HG02763 (cell line): Measurements from ENCODE around the gene KRTAP9-1.
"Not testable (repeated sequence)": the region's sequence is repeated elsewhere in the genome, so short reads cannot be mapped to it uniquely, and the experiment has no call there.

Source experiments
- ATAC-seq: cut with Tn5 transposase; IDR thresholded peaks from one replicate; pipeline ENCODE4 v1.9.1; 2021; ENCODE audit warnings: mild to moderate bottlenecking, moderate library complexity; ENCODE audit not compliant: unreplicated experiment

The KRTAP9-1 gene

DNA sequence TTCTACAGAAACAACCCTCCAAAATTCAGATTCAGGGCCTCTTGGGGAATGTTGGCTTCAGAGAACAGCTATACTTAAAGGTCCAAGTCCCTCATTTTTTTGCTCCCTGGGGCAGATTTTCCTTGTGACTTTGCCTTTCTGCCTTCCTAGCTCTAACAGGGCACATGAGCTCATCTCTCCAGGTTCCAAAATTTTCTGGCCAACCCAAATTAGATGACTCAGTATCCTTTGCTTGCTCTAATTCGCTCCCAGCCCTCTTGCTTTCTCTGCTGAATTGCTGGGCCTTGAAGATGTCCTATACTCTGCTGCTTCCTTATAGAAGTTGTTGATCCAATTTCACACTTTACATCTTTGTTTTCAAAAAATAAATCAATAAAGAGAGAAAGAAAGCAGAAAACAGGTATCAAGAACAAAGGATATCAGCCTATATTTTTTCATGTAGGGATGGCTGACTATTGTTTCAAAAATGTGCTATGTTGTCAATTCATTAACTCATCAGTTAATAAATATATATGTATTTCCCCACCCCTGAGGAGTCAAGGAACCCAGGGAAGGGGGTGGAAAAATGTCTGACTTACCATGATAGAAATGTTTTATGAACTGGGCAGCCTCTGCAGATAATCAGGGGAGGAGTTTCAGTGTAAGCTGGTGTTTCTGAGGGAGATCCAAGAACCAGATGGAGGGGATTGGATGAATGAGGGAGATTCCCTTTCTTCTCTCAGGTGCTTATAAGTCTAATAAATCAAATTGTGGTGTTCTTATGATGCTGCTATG lies 10.7 kb upstream of the KRTAP9-1 start:
- no peak for ATAC-seq

DNA sequence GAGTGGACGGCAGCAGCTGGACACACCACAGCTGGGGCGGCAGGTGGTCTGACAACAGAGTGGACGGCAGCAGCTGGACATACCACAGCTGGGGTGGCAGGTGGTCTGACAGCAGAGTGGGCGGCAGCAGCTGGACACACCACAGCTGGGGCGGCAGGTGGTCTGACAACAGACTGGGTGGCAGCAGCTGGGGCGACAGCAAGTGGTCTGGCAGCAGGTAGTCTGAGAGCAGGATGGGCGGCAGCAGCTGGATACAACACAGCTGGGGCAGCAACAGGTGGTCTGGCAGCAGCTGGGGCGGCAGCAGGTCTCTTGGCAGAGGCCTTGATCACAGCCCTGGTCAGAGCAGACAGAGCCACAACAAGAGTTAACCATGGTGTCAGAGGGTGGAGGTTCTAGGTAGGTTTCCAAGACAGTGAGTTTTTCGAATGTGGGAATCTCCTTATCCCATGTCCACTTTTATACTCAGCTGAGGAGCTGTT lies 5.2 kb upstream of the KRTAP9-1 start, which contains the start of gene KRTAP4-1:
KRTAP4-1 (minus strand) TSS at position 432 of the 482 bp plus-strand sequence; CDS start at position 375, 57 bp downstream.
- no peak for ATAC-seq

DNA sequence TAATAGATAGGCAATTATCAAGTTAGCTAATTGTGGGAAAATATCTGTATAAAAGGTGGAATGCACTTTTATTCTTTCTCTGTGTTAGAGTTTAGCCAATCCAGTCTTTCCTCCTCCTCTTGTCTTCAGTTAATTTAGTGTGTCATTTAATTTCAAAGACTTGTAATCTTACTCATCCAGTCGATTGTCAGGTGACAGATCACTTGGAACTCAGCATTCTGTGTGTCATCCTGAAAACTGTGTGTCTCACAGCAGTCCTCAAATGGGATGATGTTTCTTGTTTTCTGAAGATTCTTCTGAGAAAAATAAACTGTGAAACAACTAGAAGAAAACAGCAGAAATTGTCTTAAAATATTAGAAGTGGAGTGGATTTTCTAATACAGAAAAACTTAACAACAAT lies 4.7 kb upstream of the KRTAP9-1 start:
- ATAC-seq: no peak

DNA sequence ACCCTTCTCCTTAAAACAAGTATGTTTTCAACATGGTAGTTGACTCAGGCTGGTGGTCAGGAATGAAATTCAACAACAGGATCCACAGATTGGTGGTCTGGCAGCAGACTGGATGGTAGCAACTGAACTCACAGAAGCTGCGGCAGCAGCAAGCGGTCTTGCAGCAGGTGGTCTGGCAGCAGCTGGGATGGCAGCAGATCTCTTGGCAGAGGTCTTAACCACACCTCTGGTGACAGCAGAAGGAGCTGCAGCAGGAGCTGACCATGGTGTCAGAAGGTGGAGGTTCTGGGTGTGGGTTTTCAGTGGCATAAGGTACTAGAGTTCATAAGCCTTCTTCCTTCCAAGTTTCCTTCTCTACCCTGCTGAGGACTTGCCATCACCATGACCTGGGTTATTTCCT lies 2.8 kb upstream of the KRTAP9-1 start:
- no peak for ATAC-seq

DNA sequence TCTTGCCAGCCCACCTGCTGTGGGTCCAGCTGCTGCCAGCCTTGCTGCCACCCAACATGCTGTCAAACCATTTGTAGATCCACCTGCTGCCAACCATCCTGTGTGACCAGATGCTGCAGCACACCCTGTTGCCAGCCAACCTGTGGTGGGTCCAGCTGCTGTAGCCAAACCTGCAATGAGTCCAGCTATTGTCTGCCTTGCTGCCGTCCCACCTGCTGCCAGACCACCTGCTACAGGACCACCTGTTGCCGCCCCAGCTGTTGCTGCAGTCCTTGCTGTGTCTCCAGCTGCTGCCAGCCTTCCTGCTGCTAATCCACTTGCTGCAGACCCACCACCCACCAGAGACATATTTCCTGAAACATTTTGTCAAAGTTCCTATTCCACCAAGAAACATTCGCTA lies 641 bp downstream of the KRTAP9-1 start:
- ATAC-seq: no peak

DNA sequence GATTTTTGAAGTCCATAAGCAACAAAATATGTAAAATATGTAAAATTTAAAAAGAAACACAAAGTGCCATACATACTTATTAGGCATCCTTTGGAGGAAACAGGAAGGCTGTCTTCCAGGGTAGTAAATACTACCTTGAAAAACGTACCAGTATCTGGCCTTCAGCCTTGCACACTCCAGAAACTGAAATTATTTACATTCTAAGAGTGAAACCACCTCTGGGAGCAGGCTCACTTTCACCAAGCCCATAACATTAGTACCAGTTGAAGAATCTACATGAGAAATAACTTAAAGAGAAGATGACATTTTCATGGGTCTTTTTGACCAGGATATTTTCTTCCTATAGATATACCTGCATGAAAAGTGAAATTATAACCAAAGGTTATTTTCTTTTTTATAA lies 6.4 kb downstream of the KRTAP9-1 start:
- ATAC-seq: no peak

DNA sequence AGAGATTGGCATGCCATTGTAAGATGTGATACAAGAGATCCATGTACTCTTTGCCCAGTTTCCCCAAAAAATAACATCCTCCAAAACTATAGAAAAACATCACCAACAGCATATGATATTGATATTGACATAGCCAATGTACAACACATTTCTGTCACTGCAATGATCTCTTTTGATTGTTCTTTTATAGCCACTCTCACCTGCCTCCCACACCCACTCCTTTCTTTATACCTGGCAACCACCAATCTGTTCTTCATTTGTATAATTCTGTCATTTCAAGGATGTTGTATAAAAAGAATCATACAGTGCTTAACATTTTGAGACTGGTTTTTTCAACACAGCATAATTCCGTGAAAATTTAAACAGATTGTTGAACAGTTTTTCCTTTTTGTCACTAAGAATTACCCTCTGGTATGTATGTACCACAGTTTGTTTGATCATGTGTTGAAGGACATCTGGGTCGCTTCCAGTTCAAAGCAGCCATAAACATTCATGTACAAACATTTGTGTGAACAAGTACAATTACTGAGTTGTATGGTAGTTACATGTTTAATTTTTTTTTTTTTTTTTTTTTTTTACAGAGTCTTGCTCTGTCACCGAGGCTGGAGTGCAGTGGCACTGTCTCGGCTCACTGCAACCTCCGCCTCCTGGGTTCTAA lies 9.9 kb downstream of the KRTAP9-1 start:
- no peak for ATAC-seq

DNA sequence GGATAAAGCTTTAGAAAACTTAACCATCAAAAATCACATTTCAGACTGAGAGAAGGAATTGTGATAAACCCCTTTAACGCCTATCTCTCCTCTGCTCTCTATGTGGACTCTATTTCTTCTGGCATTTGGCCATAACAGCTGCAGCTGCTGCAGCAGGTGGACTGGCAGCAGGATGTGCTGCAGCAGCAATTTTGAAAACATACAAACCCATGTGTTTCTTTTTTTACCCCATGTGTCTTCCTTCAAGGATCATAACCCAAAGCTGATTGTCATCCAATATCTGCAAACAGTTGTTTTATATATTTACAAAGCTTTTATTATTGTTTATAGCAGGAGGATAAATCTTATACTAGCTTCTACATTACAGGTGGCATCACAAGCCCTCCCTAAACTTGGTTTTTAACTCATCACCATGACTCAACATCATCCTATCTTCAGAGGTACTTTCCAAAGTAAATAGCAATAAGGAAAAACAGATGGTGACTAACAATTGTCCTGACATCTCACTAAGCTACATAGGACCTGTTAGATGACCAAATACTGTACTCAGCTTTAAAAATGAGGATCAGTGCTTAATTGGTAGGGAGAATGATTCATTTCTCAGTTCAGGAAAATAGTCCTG lies 22.3 kb downstream of the KRTAP9-1 start:
- no peak for ATAC-seq

DNA sequence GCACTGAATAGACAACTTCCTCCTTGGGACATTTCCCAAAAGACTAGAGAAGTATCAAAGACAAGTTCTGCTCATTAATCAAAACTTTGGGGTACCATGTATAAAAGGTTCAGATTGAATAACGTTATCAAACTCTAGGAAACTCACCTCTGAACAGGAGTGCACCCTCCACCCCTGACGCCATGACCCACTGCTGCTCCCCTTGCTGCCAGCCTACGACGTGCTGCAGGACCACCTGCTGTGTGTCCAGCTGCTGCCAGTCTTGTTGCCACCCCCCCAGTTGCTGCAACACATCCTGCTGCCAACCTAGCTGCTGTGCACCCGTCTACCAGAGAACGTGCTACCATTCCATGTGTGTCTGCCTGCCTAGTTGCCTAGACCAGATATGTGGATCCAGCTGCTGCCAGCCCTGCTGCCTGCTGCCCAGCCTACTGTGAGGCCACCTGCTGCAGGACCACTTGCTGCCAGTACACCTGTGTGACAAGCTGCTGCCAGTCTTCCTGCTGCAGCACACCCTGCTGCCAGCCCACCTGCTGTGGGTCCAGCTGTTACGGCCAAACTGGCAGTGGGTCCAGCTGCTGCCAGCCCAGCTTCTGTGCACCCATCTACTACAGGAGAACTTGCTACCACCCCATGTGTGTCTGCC lies 23.0 kb downstream of the KRTAP9-1 start:
- ATAC-seq: no peak

DNA sequence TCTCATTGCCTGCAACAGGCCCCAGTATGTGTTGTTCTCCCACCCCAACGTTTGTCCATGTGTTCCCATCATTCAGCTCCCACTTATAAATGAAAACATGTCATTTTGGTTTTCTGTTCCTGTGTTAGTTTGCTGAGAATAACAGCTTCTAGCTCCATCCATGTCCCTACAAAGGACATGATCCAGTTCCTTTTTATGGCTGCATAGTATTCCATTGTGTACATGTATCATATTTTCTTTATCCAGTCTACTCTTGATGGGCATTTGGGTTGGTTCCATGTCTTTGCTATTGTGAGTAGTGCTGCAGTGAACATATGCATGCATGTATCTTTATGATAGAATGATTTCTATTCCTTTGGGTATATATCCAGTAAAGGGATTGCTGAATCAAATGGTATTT lies 26.0 kb downstream of the KRTAP9-1 start:
- no peak for ATAC-seq

DNA sequence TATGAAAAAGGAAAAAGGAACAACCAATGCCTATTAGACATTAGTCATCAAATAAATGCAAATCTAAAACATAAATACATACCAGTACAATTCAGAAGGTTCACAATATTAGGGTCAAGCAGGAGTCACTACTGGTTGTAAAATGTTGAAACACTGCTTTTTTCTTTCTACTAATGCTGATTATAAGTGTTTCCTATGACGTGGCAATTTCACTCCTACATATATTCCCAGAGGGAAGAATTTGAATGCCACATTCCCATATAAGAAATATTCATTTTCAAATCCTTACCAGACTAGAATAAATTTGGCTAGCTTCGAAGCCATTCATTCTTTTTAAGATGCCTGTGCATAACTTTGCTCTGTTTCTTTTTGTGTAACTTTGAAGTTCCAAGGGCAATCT lies 34.1 kb downstream of the KRTAP9-1 start:
- ATAC-seq: no peak

DNA sequence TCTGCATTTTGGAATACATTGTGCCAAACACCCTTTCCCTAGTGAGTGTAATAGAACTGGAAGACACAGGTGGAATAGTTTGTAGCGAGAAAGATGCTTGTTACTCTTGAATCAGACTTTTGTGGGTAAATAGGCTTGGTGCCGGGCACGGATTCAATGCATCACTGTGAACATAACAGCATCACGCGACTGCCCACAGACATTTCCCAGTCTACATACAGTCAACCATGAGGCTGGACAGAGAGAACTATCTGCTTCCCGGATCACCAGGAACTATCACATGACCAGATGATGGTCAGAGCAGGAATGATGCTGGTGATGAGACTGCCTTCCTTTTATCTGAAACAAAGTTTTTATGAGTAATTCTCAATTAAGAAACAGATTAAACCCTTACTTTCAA lies 36.4 kb downstream of the KRTAP9-1 start:
- ATAC-seq: no peak

DNA sequence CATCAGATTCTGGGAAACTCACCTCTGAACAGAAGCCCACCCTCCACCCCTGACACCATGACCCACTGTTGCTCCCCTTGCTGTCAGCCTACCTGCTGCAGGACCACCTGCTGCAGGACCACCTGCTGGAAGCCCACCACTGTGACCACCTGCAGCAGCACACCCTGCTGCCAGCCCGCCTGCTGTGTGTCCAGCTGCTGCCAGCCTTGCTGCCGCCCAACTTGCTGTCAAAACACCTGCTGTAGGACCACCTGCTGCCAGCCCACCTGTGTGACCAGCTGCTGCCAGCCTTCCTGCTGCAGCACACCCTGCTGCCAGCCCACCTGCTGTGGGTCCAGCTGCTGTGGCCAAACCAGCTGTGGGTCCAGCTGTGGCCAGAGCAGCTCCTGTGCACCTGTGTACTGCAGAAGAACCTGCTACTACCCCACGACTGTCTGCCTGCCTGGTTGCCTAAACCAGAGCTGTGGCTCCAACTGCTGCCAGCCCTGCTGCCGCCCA lies 37.0 kb downstream of the KRTAP9-1 start, which contains the start of gene KRTAP9-2:
KRTAP9-2 (plus strand) TSS at position 51 of the 498 bp plus-strand sequence; CDS start at position 58, 7 bp downstream.
- ATAC-seq: not testable (repeated sequence)

DNA sequence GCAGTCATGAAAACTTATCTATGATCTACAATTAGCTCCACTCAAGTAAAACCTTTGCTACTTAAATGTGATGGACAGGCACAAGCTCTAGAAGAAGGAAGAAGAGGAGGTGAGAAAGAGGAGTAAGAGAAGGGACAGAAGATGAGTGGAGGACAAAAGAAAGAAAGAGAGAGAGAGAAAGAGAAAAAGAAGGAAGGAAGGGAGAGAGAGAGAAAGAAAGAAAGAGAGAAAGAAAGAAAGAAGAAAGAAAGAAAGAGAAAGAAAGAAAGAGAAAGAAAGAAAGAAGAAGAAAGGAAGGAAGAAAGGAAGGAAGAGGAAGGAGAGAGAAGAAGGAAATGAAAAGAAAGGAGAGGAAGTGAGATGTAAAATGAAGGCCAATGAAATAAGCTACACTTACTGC lies 40.4 kb downstream of the KRTAP9-1 start:
- no peak for ATAC-seq

DNA sequence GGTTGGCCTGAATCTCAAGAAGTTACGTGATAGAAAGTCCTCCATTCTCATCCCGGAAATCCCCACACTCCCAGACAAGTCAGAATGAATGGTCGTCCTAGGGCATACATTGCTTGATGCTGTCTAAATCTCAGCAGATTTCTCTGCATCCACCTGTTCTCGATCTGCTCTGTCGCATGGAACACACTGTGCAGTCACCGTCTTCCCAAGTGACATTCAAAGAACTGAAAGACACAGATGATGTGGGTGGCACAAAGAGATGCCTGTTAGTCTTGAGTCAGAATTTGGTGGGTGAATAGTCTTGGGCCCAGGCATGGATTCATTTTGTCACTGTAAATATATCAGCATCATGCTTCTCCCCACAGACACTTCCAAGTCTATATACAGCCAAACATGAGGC lies 42.0 kb downstream of the KRTAP9-1 start:
- ATAC-seq: no peak

DNA sequence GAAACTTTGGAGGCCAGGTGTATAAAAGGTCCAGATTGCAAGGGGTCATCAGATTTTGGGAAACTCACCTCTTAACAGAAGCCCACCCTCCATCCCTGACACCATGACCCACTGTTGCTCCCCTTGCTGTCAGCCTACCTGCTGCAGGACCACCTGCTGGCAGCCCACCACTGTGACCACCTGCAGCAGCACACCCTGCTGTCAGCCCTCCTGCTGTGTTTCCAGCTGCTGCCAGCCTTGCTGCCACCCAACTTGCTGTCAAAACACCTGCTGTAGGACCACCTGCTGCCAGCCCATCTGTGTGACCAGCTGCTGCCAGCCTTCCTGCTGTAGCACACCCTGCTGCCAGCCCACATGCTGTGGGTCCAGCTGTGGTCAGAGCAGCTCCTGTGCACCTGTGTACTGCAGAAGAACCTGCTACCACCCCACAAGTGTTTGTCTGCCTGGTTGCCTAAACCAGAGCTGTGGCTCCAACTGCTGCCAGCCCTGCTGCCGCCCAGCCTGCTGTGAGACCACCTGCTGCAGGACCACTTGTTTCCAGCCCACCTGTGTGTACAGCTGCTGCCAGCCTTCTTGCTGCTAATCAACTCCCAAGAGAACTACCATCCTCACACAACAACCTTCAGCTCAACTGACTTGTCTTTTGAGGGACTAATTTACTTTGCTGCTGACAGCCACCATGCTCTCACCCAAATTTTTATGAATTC lies 42.9 kb downstream of the KRTAP9-1 start, which contains the start of gene KRTAP9-3:
KRTAP9-3 (plus strand) TSS at position 51 of the 707 bp plus-strand sequence; CDS start at position 104, 53 bp downstream.
- not testable (repeated sequence) for ATAC-seq

DNA sequence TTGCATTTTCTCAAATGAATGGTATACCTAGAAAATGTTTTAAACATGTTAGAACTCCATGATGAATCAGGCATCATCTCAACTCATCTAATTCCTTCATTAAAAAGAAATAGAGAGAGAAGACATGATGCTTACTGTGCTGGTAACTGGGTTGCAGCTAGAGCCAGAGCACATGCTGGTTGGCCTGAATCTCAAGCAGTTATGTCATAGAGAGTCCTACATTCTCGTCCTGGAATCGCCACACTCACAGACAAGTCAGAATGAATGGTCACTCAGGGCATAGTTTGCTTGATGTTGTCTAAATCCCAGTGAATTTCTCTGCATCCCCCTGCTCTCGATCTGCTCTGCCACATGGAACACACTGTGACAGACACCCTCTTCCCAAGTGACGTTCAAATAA lies 47.4 kb downstream of the KRTAP9-1 start:
- ATAC-seq: not testable (repeated sequence)

DNA sequence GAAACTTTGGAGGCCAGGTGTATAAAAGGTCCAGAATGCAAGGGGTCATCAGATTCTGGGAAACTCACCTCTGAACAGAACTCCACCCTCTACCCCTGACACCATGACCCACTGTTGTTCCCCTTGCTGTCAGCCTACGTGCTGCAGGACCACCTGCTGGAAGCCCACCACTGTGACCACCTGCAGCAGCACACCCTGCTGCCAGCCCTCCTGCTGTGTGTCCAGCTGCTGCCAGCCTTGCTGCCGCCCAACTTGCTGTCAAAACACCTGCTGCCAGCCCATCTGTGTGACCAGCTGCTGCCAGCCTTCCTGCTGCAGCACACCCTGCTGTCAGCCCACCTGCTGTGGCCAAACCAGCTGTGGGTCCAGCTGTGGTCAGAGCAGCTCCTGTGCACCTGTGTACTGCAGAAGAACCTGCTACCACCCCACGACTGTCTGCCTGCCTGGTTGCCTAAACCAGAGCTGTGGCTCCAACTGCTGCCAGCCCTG lies 48.3 kb downstream of the KRTAP9-1 start, which contains the start of gene KRTAP9-8:
KRTAP9-8 (plus strand) TSS at position 51 of the 489 bp plus-strand sequence; CDS start at position 104, 53 bp downstream.
- not testable (repeated sequence) for ATAC-seq
